GM12878 (cell line): ENCODE results near the gene PDE9A. TPM values are rescaled to one million over a fixed set of nuclear protein-coding genes. Genes with fewer than 3 reads are reported as not detected.

Experiments
- ATAC-seq: fragments of 200-7000 bp; cut with Tn5 transposase; 3 replicates; pipeline ENCODE4 v1.9.1; 2020; ENCODE audit warnings: mild to moderate bottlenecking, moderate library complexity
- BruUV-seq: library from RNA; stranded (reverse); fragments of 400-500 nt; replicated peaks from 2 replicates; lab custom pipeline; 2021; lab: Mats Ljungman, UMichigan
- CTCF ChIA-PET: fragments of 300-600 bp; sonication (Branson Sonifier 250); formaldehyde crosslinking; extraction: SDS; loops from one replicate; lab custom pipeline; 2021; ENCODE audit warnings: inconsistent platforms; lab: Yijun Ruan, JAX
- POLR2A ChIA-PET: fragments of 350-600 bp; formaldehyde crosslinking; extraction: SDS; loops from one replicate; lab custom pipeline; 2021; ENCODE audit warnings: inconsistent platforms; lab: Charles Lee
- RAD21 ChIA-PET: fragments of 300-600 bp; sonication (Branson Sonifier 250); formaldehyde crosslinking; loops from one replicate; lab custom pipeline; 2023; ENCODE audit warnings: antibody characterized with exemption; ENCODE audit not compliant: unreplicated experiment; lab: Charles Lee
- SMC1A ChIA-PET: fragments of 300-600 bp; sonication (Branson Sonifier 250); formaldehyde crosslinking; loops from one replicate; lab custom pipeline; 2023; ENCODE audit not compliant: unreplicated experiment, uncharacterized antibody; lab: Charles Lee
- DNase-seq: peaks from one replicate; pipeline ENCODE4 v3.0.0-alpha.2; 2011; ENCODE audit warnings: low read depth, low spot score
- FAIRE-seq: peaks from 3 replicates; lab custom pipeline; 2011; peaks lifted over from hg19 to GRCh38; lab: Jason Lieb, UNC
- H2AFZ ChIP-seq: 2 replicates; pipeline ENCODE4 v1.6.0; 2011; ENCODE audit warnings: low read depth, low read length, control low read depth; ENCODE audit not compliant: control insufficient read depth
- H3K27ac ChIP-seq: 2 replicates; pipeline ENCODE4 v1.5.1; 2011; ENCODE audit warnings: control low read depth; ENCODE audit not compliant: control insufficient read depth, insufficient read depth
- H3K27me3 ChIP-seq, 2 experiments: replicated peaks in 1 of 2; 2 replicates each; pipeline versions ENCODE4 v1.6.0 to v1.6.1; 2011; ENCODE audit warnings: low read length in 1 of 2; ENCODE audit not compliant: control insufficient read depth in 2 of 2, insufficient read depth in 2 of 2
- H3K36me3 ChIP-seq, 2 experiments: 2 replicates each; pipeline ENCODE4 v1.5.1; 2011; ENCODE audit warnings: low read length in 1 of 2; ENCODE audit not compliant: control insufficient read depth in 2 of 2, insufficient read depth in 2 of 2
- H3K4me1 ChIP-seq: 2 replicates; pipeline ENCODE4 v1.6.1; 2011; ENCODE audit warnings: mild to moderate bottlenecking, low read length, moderate library complexity, mixed read lengths; ENCODE audit not compliant: control insufficient read depth, insufficient read depth
- H3K4me2 ChIP-seq: 2 replicates; pipeline ENCODE4 v1.6.0; 2011; ENCODE audit warnings: control low read depth; ENCODE audit not compliant: control insufficient read depth, insufficient read depth
- H3K4me3 ChIP-seq: fragments of 200-600 bp; sonication (generic); 2 replicates; pipeline ENCODE4 v1.5.1; 2016
- H3K79me2 ChIP-seq: 2 replicates; pipeline ENCODE4 v1.6.0; 2011; ENCODE audit warnings: low read length; ENCODE audit not compliant: control insufficient read depth, insufficient read depth
- H3K9ac ChIP-seq: 2 replicates; pipeline ENCODE4 v1.8.0; 2011; ENCODE audit warnings: low read length, control low read depth, mixed read lengths; ENCODE audit not compliant: control insufficient read depth, insufficient read depth
- H3K9me3 ChIP-seq: replicated peaks from 3 replicates; pipeline ENCODE4 v1.5.1; 2011; ENCODE audit warnings: mild to moderate bottlenecking, low read length; ENCODE audit not compliant: control insufficient read depth, insufficient read depth
- H4K20me1 ChIP-seq: 2 replicates; pipeline ENCODE4 v1.6.0; 2011; ENCODE audit not compliant: control insufficient read depth, insufficient read depth
- BMI1 ChIP-seq: fragments of 450-650 bp; IDR thresholded peaks from 2 replicates; pipeline ENCODE4 v1.6.1; 2016; ENCODE audit warnings: mild to moderate bottlenecking, moderate library complexity, borderline replicate concordance
- CHD1 ChIP-seq: IDR thresholded peaks from 2 replicates; pipeline ENCODE4 v1.6.1; 2012; ENCODE audit warnings: low read depth, low read length, improper control_type of control experiment
- CREB1 ChIP-seq: IDR thresholded peaks from 2 replicates; pipeline ENCODE4 v1.6.1; 2012; ENCODE audit warnings: low read depth, mild to moderate bottlenecking, inconsistent platforms
- HDGF ChIP-seq: fragments of 450-650 bp; IDR thresholded peaks from 2 replicates; pipeline ENCODE4 v1.6.1; 2016; ENCODE audit warnings: antibody characterized with exemption
- MYC ChIP-seq: IDR thresholded peaks from 2 replicates; pipeline ENCODE4 v1.6.1; 2011; ENCODE audit warnings: mild to moderate bottlenecking, low read length, moderate library complexity, inconsistent platforms; ENCODE audit not compliant: insufficient read depth, insufficient replicate concordance, insufficient read length, severe bottlenecking
- NFXL1 ChIP-seq: fragments of 450-650 bp; IDR thresholded peaks from 2 replicates; pipeline ENCODE4 v1.6.1; 2017; ENCODE audit warnings: antibody characterized with exemption, mild to moderate bottlenecking, borderline replicate concordance
- NR2F1 ChIP-seq: fragments of 450-650 bp; conservative IDR thresholded peaks from 2 replicates; pipeline ENCODE4 v1.6.1; 2017; ENCODE audit warnings: mild to moderate bottlenecking
- SPI1 ChIP-seq: IDR thresholded peaks from 2 replicates; pipeline ENCODE4 v1.6.1; 2011; ENCODE audit warnings: low read depth, mild to moderate bottlenecking, low read length, moderate library complexity, borderline replicate concordance; ENCODE audit not compliant: insufficient read depth
- YY1 ChIP-seq: IDR thresholded peaks from 2 replicates; pipeline ENCODE4 v1.6.1; 2011; ENCODE audit warnings: low read depth, mild to moderate bottlenecking, low read length
- ZSCAN29 ChIP-seq: fragments of 450-650 bp; IDR thresholded peaks from 2 replicates; pipeline ENCODE4 v1.6.1; 2017; ENCODE audit warnings: mild to moderate bottlenecking, moderate library complexity
- WGBS: methylation state at CpG from one replicate; pipeline ENCODE4 v1.1.6; 2016; ENCODE audit warnings: low lambda C conversion rate; ENCODE audit not compliant: insufficient replicate concordance, insufficient coverage; ENCODE audit errors: missing lambda C conversion rate; 5-methylcytosine and 5-hydroxymethylcytosine counted together
- in situ Hi-C: fragments of 300-500 bp; cut with MboI; formaldehyde crosslinking; loops from 9 replicates; pipeline ENCODE4 v1.14.3; 2018; ENCODE audit warnings: mixed read lengths
- intact Hi-C: fragments of 100-400 bp; cut with micrococcal nuclease; formaldehyde crosslinking; loops from one replicate; pipeline ENCODE4 v1.14.2; 2022; ENCODE audit not compliant: unreplicated experiment
- polyA plus RNA-seq, 11 experiments: library from polyadenylated mRNA; depleted of rRNA in 4 of 11; unstranded in 6 of 11; stranded (reverse) in 5 of 11; fragments of >200 nt; fragmentation: Nextera tagmentation in 4 of 11; fragmentation: Illumina TruSeq in 1 of 11; extraction: Ambion mirVana in 4 of 11; extraction: Trizol in 1 of 11; gene quantifications; 1 replicate in 1 of 11; 2 replicates in 10 of 11; pipeline versions ENCODE4 v1.2.1 to v1.2.3, GENCODE V29; 2011 to 2016; ENCODE audit warnings: inconsistent platforms in 2 of 11, missing spikeins in 2 of 11, low read depth in 1 of 11
- total RNA-seq, 4 experiments: library from RNA; depleted of rRNA in 3 of 4; stranded (reverse); fragments of >200 nt in 3 of 4; fragmentation: Illumina TruSeq in 1 of 4; extraction: Trizol in 1 of 4; gene quantifications; 2 replicates each; pipeline versions ENCODE4 v1.2.1 to v1.2.3, GENCODE V29; 2013 to 2021

PDE9A gene
- total and polyA plus RNA-seq, 10 of the 15 experiments (the other 5 are each of a cell fraction or from before 2014, with no cell fraction given): 0.08 to 0.45 (median 0.20) TPM; not detected in 1

- POLR2A ChIA-PET: no interaction called here
- SMC1A ChIA-PET: no interaction called here
Measured at GRCh38 chr21:42677339-42678321, 24.2 kb downstream of the PDE9A start.

GRCh38 chr21:42678618-42679295, 25.3 kb downstream of the PDE9A start:
- no peak for DNase-seq
- ChIA-PET RAD21 (no interaction called here), POLR2A (no interaction called here), SMC1A (no interaction called here), CTCF (no interaction called here)
- BruUV-seq: no TSS peak
- Histone ChIP-seq H3K9ac (no peak overlapping the region), H3K4me3 (no peak overlapping the region), H3K79me2 (no peaks in the 10 kb centered on the region), H2AFZ (no peak overlapping the region), H3K36me3 (no peaks in the 10 kb centered on the region), H3K9me3 (no peaks in the 10 kb centered on the region), H3K27me3 (peaks cover 0 to 4% of the 10 kb centered on the region in 2 experiments; a peak in 2 of 4 replicates), H3K4me2 (no peak overlapping the region), H3K4me1 (no peaks in the 10 kb centered on the region), H3K27ac (no peak overlapping the region), H4K20me1 (no peaks in the 10 kb centered on the region; the same call in 1 of the 2 replicates)
- no peak for ATAC-seq
- in situ Hi-C loops: no loop called here
- intact Hi-C loops: no loop called here
- TF ChIP-seq NR2F1: no peak
- TF ChIP-seq MYC: no peak
- TF ChIP-seq NFXL1: no peak
- FAIRE-seq: no peak
- 44% methylated on average over 23 of the region's 23 CpGs for whole genome bisulfite sequencing

More at GRCh38 chr21:42677339-42678321, 24.2 kb downstream of the PDE9A start:
- 19% methylated on average over 20 of the region's 20 CpGs for WGBS
- ATAC-seq (no peak), DNase-seq (no peak), FAIRE-seq (no peak)
- Histone ChIP-seq H3K9me3 (no peaks in the 10 kb centered on the region), H3K27me3 (peaks cover 0 to 4% of the 10 kb centered on the region in 2 experiments; a peak in 2 of 4 replicates), H2AFZ (no peak overlapping the region), H3K36me3 (no peaks in the 10 kb centered on the region), H3K27ac (no peak overlapping the region), H3K79me2 (no peaks in the 10 kb centered on the region), H3K4me3 (no peak overlapping the region), H4K20me1 (no peaks in the 10 kb centered on the region; the same call in 1 of the 2 replicates), H3K4me2 (no peak overlapping the region), H3K4me1 (no peaks in the 10 kb centered on the region), H3K9ac (no peak overlapping the region)
- no TSS peak for BruUV-seq
- in situ Hi-C loops: no loop called here
- ChIA-PET CTCF (no interaction called here), RAD21 (interaction anchor here (0.5 kb wide), 1 partner anchor 92 kb away, joined by 4 read pairs; no protein-coding TSS in a partner anchor)
- no peak for TF ChIP-seq ZSCAN29
- TF ChIP-seq CHD1: no peak
- TF ChIP-seq BMI1: no peak
- no peak for TF ChIP-seq HDGF
- no peak for TF ChIP-seq YY1
- no peak for TF ChIP-seq SPI1
- no peak for TF ChIP-seq CREB1
- intact Hi-C loops: no loop called here
